ENCODE measurements around the gene GPLD1. TPM values are rescaled to one million over a fixed set of nuclear protein-coding genes. Genes with fewer than 3 reads are reported as not detected.

The GPLD1 gene
- total and polyA plus RNA-seq, 2 experiments from 2014 or later: 3.8 to 11.1 TPM

DNA sequence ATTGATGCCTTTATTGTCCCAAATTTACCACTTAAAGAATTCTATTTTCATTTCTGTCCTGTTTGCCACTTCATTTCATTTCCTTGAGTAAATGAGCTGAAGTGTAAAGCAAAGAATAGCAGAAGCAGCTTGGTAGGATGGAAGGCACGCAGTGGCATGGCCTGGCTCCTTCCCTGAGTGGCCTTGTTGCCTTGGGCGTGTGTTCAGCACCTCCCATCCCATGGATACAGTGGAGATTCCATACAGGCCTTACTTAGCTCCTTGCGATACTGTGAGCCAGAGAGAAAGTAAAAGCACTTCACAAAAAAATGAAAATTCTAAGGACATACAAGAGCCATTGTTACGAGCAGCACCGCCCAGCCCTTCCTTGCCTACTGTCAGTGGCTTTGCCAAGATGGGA, 45.0 kb upstream of the GPLD1 start:
- H3K9me3 Mint-ChIP-seq: no peaks in the 10 kb centered on the region
- no peaks in the 10 kb centered on the region for H3K27me3 Mint-ChIP-seq (ENCODE audit: insufficient read depth, low read depth, poor library complexity)
- H3K79me2 ChIP-seq (replicated peaks; ENCODE audit: insufficient read depth): no peaks in the 10 kb centered on the region

More for the DNA sequence above, 45.0 kb upstream of the GPLD1 start:
- Histone ChIP-seq H4K20me1 (replicated peaks; ENCODE audit: insufficient read depth) (no peaks in the 10 kb centered on the region), H3K4me3 (no peak overlapping the region), H3K9me2 (ENCODE audit: insufficient read depth) (peaks cover 5% of the 10 kb centered on the region; the same call in 1 of the 2 replicates), H3K4me2 (no peak overlapping the region), H3K27ac (ENCODE audit: low read depth) (no peak overlapping the region), H2AFZ (no peak overlapping the region), H3K4me1 (ENCODE audit: insufficient read depth) (no peaks in the 10 kb centered on the region), H3F3A (replicated peaks; ENCODE audit: low read depth) (no peaks in the 10 kb centered on the region), H3K36me3 (ENCODE audit: insufficient read depth) (no peaks in the 10 kb centered on the region), H3K27me3 (ENCODE audit: insufficient read depth) (no peaks in the 10 kb centered on the region)
- DNase-seq (ENCODE audit: low spot score) (no peak), ATAC-seq (no peak)
- Mint-ChIP-seq H3K4me3 (no peak overlapping the region), H3K4me1 (peaks cover 2% of the 10 kb centered on the region; the same call in 1 of the 3 replicates), H3K36me3 (ENCODE audit: low read depth) (no peaks in the 10 kb centered on the region), H3K27ac (no peak overlapping the region)
- no peak for TF ChIP-seq CTCF (conservative IDR thresholded peaks at IDR 0.05; ENCODE audit: low read depth in 2 of 2)
- TF ChIP-seq CREB1 (CRISPR knock-in tag; IDR thresholded peaks at IDR 0.05; ENCODE audit: low read depth): no peak
- TF ChIP-seq REST (IDR thresholded peaks at IDR 0.05; ENCODE audit: unreplicated experiment): no peak
- TF ChIP-seq, protein P1, sequence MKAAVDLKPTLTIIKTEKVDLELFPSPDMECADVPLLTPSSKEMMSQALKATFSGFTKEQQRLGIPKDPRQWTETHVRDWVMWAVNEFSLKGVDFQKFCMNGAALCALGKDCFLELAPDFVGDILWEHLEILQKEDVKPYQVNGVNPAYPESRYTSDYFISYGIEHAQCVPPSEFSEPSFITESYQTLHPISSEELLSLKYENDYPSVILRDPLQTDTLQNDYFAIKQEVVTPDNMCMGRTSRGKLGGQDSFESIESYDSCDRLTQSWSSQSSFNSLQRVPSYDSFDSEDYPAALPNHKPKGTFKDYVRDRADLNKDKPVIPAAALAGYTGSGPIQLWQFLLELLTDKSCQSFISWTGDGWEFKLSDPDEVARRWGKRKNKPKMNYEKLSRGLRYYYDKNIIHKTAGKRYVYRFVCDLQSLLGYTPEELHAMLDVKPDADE (IDR thresholded peaks at IDR 0.05): no peak
- TF ChIP-seq EZH2phosphoT487 (IDR thresholded peaks at IDR 0.05; ENCODE audit: unreplicated experiment): no peak
- no peak for TF ChIP-seq STAT1 (IDR thresholded peaks at IDR 0.05; ENCODE audit: unreplicated experiment)
- no peak for TF ChIP-seq JUNB (IDR thresholded peaks at IDR 0.05; ENCODE audit: unreplicated experiment)
- TF ChIP-seq NANOG (IDR thresholded peaks at IDR 0.05; ENCODE audit: borderline replicate concordance): no peak
- no peak for TF ChIP-seq POLR2AphosphoS5 (IDR thresholded peaks at IDR 0.05; ENCODE audit: low read depth)
- TF ChIP-seq, protein P2, sequence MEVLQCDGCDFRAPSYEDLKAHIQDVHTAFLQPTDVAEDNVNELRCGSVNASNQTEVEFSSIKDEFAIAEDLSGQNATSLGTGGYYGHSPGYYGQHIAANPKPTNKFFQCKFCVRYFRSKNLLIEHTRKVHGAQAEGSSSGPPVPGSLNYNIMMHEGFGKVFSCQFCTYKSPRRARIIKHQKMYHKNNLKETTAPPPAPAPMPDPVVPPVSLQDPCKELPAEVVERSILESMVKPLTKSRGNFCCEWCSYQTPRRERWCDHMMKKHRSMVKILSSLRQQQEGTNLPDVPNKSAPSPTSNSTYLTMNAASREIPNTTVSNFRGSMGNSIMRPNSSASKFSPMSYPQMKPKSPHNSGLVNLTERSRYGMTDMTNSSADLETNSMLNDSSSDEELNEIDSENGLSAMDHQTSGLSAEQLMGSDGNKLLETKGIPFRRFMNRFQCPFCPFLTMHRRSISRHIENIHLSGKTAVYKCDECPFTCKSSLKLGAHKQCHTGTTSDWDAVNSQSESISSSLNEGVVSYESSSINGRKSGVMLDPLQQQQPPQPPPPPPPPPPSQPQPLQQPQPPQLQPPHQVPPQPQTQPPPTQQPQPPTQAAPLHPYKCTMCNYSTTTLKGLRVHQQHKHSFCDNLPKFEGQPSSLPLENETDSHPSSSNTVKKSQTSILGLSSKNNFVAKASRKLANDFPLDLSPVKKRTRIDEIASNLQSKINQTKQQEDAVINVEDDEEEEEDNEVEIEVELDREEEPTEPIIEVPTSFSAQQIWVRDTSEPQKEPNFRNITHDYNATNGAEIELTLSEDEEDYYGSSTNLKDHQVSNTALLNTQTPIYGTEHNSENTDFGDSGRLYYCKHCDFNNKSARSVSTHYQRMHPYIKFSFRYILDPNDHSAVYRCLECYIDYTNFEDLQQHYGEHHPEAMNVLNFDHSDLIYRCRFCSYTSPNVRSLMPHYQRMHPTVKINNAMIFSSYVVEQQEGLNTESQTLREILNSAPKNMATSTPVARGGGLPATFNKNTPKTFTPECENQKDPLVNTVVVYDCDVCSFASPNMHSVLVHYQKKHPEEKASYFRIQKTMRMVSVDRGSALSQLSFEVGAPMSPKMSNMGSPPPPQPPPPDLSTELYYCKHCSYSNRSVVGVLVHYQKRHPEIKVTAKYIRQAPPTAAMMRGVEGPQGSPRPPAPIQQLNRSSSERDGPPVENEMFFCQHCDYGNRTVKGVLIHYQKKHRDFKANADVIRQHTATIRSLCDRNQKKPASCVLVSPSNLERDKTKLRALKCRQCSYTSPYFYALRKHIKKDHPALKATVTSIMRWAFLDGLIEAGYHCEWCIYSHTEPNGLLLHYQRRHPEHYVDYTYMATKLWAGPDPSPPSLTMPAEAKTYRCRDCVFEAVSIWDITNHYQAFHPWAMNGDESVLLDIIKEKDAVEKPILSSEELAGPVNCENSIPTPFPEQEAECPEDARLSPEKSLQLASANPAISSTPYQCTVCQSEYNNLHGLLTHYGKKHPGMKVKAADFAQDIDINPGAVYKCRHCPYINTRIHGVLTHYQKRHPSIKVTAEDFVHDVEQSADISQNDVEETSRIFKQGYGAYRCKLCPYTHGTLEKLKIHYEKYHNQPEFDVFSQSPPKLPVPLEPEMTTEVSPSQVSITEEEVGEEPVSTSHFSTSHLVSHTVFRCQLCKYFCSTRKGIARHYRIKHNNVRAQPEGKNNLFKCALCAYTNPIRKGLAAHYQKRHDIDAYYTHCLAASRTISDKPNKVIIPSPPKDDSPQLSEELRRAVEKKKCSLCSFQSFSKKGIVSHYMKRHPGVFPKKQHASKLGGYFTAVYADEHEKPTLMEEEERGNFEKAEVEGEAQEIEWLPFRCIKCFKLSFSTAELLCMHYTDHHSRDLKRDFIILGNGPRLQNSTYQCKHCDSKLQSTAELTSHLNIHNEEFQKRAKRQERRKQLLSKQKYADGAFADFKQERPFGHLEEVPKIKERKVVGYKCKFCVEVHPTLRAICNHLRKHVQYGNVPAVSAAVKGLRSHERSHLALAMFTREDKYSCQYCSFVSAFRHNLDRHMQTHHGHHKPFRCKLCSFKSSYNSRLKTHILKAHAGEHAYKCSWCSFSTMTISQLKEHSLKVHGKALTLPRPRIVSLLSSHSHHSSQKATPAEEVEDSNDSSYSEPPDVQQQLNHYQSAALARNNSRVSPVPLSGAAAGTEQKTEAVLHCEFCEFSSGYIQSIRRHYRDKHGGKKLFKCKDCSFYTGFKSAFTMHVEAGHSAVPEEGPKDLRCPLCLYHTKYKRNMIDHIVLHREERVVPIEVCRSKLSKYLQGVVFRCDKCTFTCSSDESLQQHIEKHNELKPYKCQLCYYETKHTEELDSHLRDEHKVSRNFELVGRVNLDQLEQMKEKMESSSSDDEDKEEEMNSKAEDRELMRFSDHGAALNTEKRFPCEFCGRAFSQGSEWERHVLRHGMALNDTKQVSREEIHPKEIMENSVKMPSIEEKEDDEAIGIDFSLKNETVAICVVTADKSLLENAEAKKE (CRISPR knock-in tag; IDR thresholded peaks at IDR 0.05): no peak
- no peak for TF ChIP-seq EZH2 (IDR thresholded peaks at IDR 0.05; ENCODE audit: low read depth, unreplicated experiment)
- no peak for TF ChIP-seq ZNF331 (CRISPR knock-in tag; IDR thresholded peaks at IDR 0.05; ENCODE audit: low read depth)

Measured in GM23338 (cell line).